OCI-LY7 (cell line): ENCODE data around the gene CRIP1.

Experiments
- CTCF ChIP-seq: fragments of 200-600 bp; sonication (generic); conservative IDR thresholded peaks from 2 replicates; pipeline ENCODE4 v1.5.1; 2014; ENCODE audit warnings: mild to moderate bottlenecking, antibody characterized with exemption, low read length, moderate library complexity, mixed read lengths
- EZH2phosphoT487 ChIP-seq: fragments of 200-600 bp; sonication (generic); IDR thresholded peaks from 2 replicates; pipeline ENCODE4 v1.6.1; 2018; ENCODE audit warnings: low read depth, borderline replicate concordance, mild to moderate bottlenecking, mixed run types, antibody characterized with exemption, low read length, moderate library complexity, mixed read lengths

- TF ChIP-seq CTCF (no peak), EZH2phosphoT487 (no peak)
These were observed 47.3 kb downstream of the CRIP1 start for GRCh38 chr14:105533811-105534498.
